ENCODE results near the gene APCDD1L. TPM values are rescaled to one million over a fixed set of nuclear protein-coding genes. Genes with fewer than 3 reads are reported as not detected.

APCDD1L gene
- total RNA-seq, 1 experiment from 2014 or later: not detected

GRCh38 chr20:58461104-58461503, 54.1 kb downstream of the APCDD1L start:
- in situ Hi-C loops (cut with HindIII; ENCODE audit: low pct_unique_long_range_greater_than_20kb, low sequenced_read_pairs): no loop called here
- DNase-seq (ENCODE audit: low read depth, low spot score): no peak

- no peak for DNase-seq (ENCODE audit: low read depth, low spot score)
- in situ Hi-C loops (cut with HindIII; ENCODE audit: low pct_unique_long_range_greater_than_20kb, low sequenced_read_pairs): no loop called here
These were observed 56.0 kb downstream of the APCDD1L start for GRCh38 chr20:58459058-58459750.

- in situ Hi-C loops (cut with HindIII; ENCODE audit: low pct_unique_long_range_greater_than_20kb, low sequenced_read_pairs): no loop called here
These were observed 56.7 kb downstream of the APCDD1L start for GRCh38 chr20:58458342-58459057.

DNA sequence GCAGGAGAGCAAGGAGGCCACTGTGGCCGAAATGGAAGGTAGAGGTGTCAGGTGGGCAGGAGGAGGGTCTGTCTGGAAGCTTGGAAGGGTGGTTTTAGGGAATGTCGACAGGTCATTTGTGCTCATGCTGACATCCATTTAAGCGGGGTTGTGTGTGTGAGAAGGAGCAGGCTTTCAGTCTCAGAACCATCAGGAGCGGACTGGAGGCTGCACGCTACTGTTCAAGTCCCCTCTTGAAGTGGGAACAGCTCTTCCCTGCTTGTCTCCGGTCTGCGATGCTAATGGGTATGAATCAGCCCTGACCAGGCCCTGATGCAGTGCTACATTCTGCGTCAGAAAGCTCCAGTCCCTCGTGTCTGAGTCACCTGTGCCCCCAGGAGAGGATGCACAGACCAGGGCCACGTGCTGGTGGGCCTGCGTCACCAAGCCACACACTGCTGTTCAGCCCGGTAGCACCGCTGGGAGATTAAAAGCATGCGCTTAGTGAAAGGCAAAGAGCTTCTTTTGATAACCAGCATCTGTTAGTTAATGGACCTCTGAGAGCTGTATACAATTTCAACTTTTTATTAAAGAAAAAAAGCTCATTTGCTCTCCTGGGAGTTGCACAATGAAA, 58.0 kb downstream of the APCDD1L start:
- DNase-seq (ENCODE audit: low read depth, low spot score): no peak

More at GRCh38 chr20:58458342-58459057, 56.7 kb downstream of the APCDD1L start:
- no peak for DNase-seq (ENCODE audit: low read depth, low spot score)

GRCh38 chr20:58454460-58454859, 60.7 kb downstream of the APCDD1L start:
- DNase-seq (ENCODE audit: low read depth, low spot score): no peak
- in situ Hi-C loops (cut with HindIII; ENCODE audit: low pct_unique_long_range_greater_than_20kb, low sequenced_read_pairs): no loop called here

More for the DNA sequence above, 58.0 kb downstream of the APCDD1L start:
- in situ Hi-C loops (cut with HindIII; ENCODE audit: low pct_unique_long_range_greater_than_20kb, low sequenced_read_pairs): no loop called here

GRCh38 chr20:58453391-58453790, 61.8 kb downstream of the APCDD1L start:
- DNase-seq (ENCODE audit: low read depth, low spot score): no peak
- in situ Hi-C loops (cut with HindIII; ENCODE audit: low pct_unique_long_range_greater_than_20kb, low sequenced_read_pairs): no loop called here

GRCh38 chr20:58452667-58453255, 62.4 kb downstream of the APCDD1L start:
- DNase-seq (ENCODE audit: low read depth, low spot score): no peak
- in situ Hi-C loops (cut with HindIII; ENCODE audit: low pct_unique_long_range_greater_than_20kb, low sequenced_read_pairs): no loop called here

DNA sequence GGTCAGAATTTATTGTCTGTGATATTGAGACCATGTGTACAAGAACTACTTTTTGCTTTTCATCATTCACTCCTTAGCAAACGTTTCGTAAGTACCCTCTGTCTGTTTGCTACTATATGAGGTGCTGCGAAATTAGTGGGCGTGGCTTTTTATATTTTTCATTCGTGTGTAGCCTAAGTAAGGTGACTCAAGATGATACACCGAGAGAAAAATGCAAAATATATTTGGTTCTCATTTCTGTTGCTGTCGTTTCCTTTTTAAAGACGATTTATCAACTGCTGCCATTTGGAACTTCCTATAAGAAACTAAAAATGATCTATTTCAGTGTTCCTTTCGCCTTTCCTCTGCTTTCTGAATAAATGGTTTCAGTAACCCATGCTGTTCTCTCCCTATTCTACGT, 64.9 kb downstream of the APCDD1L start:
- DNase-seq (ENCODE audit: low read depth, low spot score): no peak
- in situ Hi-C loops (cut with HindIII; ENCODE audit: low pct_unique_long_range_greater_than_20kb, low sequenced_read_pairs): no loop called here

DNA sequence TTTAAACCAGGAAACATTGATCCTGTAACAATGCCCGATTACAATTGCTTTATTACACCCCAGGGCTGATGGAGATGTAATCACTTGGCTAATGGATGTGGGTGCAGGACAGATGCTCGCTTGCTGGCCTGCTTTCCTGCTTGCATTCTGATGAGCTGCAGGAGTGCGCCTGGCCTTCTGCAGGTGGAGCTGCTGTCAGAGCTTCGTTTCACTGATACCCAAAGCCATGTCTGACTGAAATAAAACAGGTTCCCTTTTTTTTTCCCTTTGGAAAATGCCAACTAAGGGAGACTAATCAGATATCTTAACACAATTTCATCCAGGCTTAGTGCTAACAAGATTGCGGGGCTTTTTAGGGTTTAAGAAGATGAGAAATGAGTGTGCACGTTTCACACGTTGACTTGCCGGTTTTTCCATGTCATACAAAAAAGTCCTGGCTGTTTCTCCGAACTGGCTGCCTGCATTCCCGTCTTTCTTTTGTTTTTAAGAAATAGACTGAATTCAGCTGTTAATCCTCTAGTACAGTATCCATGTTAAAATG, 65.4 kb downstream of the APCDD1L start:
- in situ Hi-C loops (cut with HindIII; ENCODE audit: low pct_unique_long_range_greater_than_20kb, low sequenced_read_pairs): loop anchor here (25.0 kb wide), 1 partner anchor 212 kb away; the partner anchor contains the start of gene ANKRD60
- no peak for DNase-seq (ENCODE audit: low read depth, low spot score)

DNA sequence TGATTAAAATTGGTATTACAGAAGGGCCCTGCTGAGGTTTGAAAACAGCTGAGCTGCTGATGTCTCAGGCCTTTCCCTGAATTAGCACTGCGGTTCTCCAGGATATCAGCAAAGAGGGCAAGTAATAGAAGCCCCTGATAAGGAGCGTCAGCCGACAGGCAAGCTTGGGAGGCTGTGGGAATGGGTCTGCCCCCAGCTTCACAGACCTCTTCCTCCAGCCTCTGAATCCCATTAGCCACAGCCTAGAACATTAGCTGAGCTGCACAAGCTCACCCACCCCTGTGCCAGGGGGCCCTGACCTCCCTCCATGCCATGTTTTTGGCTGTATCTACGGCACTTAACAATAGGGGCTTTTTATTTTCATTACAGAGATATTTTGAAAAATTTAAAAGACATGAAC, 66.2 kb downstream of the APCDD1L start:
- in situ Hi-C loops (cut with HindIII; ENCODE audit: low pct_unique_long_range_greater_than_20kb, low sequenced_read_pairs): loop anchor here (25.0 kb wide), 1 partner anchor 212 kb away; the partner anchor contains the start of gene ANKRD60
- no peak for DNase-seq (ENCODE audit: low read depth, low spot score)

DNA sequence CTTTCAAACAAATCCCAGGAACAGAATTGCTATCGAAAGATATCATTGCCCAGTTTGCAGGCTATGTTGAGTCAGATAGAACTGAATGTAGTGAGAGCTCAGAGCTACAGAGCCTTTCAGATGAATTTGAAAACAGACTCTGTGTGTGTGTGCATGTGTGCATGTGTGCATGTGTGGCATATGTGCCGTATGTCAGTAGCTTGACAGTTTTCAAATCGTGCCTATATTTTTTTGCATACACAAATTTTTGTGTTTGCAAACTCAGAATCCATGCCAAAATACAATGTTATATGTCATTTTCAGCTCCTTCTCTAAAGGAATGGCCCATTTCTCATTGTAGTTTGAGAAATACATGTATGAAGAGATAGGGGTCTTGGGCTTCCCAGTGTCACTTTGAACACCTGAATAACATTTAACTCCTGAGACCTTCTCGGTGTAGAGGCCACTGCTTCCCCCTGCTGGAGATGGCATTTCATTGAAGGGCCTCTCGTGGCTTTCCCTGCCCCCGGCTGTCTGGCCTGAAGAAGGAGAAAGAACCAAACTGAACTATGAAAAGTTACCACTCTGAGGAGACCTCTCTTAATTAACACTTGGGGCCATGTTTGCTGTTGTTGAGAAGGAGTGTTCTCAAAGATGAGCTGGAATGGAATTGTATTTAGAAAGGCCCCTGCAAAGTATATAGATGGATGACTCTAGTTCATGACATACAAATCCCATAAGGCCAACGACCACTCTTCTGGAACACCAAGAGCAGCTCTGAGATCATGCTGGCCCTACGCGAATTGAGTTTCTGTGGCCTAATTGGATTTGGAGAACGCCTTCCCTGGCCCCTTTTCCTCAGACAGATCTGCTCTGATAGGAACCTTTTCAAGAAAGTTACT, 67.4 kb downstream of the APCDD1L start:
- DNase-seq (ENCODE audit: low read depth, low spot score): peak; percentile 82
- in situ Hi-C loops (cut with HindIII; ENCODE audit: low pct_unique_long_range_greater_than_20kb, low sequenced_read_pairs): loop anchor here (25.0 kb wide), 1 partner anchor 210 kb away; the partner anchor contains the start of gene ANKRD60

DNA sequence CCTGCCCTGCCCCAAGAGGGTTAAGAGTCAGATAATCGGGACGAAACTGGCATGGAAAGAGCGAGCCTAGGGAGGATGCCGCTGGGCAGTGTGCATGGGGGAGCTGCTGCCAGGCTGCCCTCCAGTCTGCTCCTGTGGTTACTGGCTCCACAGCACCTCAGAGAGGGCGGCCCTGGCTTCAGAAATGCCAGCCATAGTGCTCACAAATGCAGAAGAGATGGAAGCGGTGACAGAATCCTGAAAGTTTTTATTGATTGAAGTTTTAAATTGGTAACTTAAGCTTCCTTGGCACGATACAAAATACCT, 68.3 kb downstream of the APCDD1L start:
- no peak for DNase-seq (ENCODE audit: low read depth, low spot score)
- in situ Hi-C loops (cut with HindIII; ENCODE audit: low pct_unique_long_range_greater_than_20kb, low sequenced_read_pairs): loop anchor here (25.0 kb wide), 1 partner anchor 210 kb away; the partner anchor contains the start of gene ANKRD60

DNA sequence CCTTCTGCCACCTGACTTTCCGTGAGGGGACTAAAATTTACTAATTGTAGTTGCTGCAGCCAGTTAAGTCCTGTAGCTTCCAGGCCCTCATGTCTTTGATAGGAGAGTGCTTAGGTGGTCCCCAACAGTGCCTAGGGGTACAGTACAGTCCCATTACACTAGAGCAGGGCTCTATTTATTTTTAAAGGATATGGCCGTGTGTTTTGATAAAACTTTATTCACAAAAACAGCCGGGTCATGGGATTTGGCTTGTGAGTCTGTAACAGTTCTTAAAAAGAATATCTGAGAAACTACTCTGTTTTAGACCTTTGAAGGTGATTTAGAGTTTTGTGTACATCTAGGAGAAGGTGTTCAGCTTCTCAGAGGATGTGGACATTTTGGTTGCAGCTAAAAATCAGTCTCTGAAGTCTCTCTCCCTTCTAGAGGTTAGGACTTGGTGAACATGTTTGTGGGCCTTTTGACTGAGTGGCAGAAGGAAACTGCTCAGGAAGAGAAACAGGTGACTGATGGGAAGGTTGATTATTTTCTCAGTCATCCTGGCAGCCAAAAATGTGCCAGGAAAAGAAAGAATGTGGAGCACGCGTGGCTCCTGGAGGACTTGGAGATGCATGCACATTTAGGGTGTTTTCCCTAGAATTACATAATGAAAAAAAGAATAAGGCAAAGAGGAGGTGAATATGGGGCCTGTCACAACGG, 68.8 kb downstream of the APCDD1L start:
- DNase-seq (ENCODE audit: low read depth, low spot score): no peak
- in situ Hi-C loops (cut with HindIII; ENCODE audit: low pct_unique_long_range_greater_than_20kb, low sequenced_read_pairs): loop anchor here (25.0 kb wide), 1 partner anchor 209 kb away; the partner anchor contains the start of gene ANKRD60

DNA sequence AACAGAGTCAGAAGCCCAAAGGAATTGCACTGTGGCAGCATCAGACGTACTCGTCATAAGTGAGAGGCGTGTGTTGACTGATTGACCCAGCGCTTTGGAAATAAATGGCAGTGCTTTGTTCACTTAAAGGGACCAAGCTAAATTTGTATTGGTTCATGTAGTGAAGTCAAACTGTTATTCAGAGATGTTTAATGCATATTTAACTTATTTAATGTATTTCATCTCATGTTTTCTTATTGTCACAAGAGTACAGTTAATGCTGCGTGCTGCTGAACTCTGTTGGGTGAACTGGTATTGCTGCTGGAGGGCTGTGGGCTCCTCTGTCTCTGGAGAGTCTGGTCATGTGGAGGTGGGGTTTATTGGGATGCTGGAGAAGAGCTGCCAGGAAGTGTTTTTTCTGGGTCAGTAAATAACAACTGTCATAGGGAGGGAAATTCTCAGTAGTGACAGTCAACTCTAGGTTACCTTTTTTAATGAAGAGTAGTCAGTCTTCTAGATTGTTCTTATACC, 70.4 kb downstream of the APCDD1L start:
- in situ Hi-C loops (cut with HindIII; ENCODE audit: low pct_unique_long_range_greater_than_20kb, low sequenced_read_pairs): loop anchor here (25.0 kb wide), 1 partner anchor 208 kb away; the partner anchor contains the start of gene ANKRD60

DNA sequence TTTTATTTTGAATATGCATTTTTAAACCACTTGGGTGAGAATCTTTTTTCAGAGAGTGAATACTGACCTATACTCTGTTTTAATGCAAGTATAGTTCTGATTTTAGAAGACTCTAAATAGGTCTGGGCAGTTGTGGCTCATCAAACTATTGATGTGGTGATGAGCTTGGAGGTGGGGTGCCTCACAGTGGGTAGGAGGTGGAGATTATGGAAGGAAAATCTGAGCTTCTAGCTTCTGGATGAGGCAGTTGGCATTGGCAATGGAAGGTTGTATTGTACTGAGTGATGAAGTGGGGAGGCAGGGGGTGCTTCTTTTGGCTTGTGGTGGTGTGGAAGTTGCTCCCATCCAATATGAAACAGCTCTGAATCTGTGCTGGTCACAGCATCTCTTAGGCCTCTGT, 73.5 kb downstream of the APCDD1L start:
- in situ Hi-C loops (cut with HindIII; ENCODE audit: low pct_unique_long_range_greater_than_20kb, low sequenced_read_pairs): loop anchor here (25.0 kb wide), 1 partner anchor 204 kb away; the partner anchor contains the start of gene ANKRD60

More for the DNA sequence above, 70.4 kb downstream of the APCDD1L start:
- no peak for DNase-seq (ENCODE audit: low read depth, low spot score)

More for the DNA sequence above, 73.5 kb downstream of the APCDD1L start:
- no peak for DNase-seq (ENCODE audit: low read depth, low spot score)
